Measurements from ENCODE around the gene FAM25A. TPM values are rescaled to one million over a fixed set of nuclear protein-coding genes. Genes with fewer than 3 reads are reported as not detected.

The FAM25A gene
- total RNA-seq, 4 donors from 2014 or later = not detected

DNA sequence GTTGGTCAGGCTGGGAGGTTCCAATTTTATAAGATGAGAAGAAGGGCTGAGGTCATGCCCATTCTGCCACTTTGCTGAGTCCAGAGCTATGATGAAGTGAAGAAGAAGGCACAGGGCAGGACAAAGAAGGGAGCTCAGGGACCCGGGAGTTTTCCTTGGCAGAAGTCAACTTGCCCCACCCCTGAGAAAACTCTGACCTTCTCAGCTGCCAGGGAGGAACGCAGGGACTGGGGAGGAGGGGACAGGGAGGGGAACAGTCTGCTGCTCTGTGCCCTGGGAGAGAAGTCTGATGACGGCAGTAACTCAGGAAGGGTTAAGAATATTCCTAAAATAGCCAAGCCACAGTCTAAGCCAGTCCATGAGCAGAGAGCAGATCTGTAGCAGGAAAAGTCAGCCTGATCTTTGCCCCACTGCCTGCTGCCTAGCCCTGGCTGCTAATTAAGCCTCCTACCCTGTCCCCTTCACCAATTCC lies 40.1 kb upstream of the FAM25A start:
- TF ChIP-seq, protein P1, sequence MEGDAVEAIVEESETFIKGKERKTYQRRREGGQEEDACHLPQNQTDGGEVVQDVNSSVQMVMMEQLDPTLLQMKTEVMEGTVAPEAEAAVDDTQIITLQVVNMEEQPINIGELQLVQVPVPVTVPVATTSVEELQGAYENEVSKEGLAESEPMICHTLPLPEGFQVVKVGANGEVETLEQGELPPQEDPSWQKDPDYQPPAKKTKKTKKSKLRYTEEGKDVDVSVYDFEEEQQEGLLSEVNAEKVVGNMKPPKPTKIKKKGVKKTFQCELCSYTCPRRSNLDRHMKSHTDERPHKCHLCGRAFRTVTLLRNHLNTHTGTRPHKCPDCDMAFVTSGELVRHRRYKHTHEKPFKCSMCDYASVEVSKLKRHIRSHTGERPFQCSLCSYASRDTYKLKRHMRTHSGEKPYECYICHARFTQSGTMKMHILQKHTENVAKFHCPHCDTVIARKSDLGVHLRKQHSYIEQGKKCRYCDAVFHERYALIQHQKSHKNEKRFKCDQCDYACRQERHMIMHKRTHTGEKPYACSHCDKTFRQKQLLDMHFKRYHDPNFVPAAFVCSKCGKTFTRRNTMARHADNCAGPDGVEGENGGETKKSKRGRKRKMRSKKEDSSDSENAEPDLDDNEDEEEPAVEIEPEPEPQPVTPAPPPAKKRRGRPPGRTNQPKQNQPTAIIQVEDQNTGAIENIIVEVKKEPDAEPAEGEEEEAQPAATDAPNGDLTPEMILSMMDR (IDR thresholded peaks at IDR 0.05; ENCODE audit: low read depth) = no peak

DNA sequence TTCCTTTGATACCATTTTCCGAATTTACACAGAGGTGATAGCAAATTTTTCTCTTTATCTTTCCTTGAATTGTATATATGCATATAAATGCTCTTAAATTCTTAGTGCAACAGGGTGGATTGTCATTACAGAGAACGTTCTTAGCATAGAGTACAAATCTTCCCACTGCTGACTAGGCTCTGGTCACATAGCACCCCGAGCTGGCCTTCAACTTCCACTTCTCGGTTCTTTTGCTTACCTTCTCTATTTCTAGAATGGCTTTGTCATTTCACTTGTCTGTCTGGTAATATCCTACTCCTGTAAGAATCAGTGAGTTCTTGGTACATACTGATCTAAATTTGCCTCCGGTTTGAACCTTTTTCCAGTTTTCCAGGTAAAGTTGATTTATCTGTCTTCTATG lies 38.4 kb upstream of the FAM25A start:
- TF ChIP-seq, protein P1 (IDR thresholded peaks at IDR 0.05; ENCODE audit: low read depth) = no peak

DNA sequence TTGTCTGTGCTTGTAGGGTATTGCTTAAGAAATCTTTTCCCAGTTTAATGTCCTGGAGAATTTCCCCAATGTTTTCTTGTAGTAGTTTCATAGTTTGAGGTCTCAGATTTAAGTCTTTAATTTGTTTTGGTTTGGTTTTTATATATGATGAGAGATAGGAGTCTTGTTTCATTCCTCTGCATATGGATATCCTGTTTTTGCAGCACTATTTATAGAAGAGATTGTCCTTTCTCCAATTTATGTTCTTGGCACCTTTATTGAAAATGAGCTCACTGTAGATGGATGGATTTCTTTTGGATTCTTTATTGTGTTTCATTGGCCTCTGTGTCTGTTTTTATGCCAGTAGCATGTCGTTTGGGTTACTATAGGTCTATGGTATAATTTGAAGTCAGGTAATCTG lies 31.6 kb upstream of the FAM25A start:
- TF ChIP-seq, protein P1 (IDR thresholded peaks at IDR 0.05; ENCODE audit: low read depth) = no peak

DNA sequence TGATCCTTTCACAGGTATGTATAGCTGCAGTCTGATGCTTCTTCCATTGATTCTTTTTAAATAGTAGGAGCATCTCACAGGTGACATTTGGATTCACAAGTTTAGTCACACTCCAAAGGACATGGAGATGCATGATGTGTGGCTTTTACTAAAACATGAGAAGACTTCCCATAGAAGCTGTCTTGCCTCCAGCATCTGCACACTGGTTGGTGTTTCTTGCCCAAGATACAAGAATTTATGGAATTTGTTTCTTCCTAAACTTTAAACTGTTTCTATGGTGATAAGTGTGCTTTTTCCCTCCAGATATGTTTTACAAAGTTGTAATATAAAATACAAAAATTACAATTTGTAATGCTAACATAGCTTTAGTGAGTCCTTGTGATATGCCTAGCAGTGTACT lies 27.6 kb upstream of the FAM25A start:
- TF ChIP-seq, protein P1 (IDR thresholded peaks at IDR 0.05; ENCODE audit: low read depth) = no peak

DNA sequence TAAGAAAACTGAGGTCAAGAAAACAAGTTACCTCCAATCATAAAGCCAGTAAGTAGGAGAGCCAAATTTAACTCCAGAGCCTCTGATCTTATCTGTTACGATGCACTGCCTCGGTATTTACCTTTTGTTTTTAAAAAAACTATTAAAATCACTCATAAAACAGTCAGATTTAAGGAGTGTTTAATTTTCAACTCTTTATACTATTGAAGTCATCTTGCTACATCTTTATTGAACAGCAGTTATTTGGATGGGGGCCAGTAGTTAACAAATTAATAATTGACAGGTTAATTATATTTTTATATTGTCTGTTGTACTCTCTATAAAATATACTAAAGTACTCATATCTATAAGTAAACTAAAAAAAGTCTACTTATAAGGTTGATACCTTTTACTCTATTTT lies 27.2 kb upstream of the FAM25A start:
- TF ChIP-seq, protein P1 (IDR thresholded peaks at IDR 0.05; ENCODE audit: low read depth) = no peak

DNA sequence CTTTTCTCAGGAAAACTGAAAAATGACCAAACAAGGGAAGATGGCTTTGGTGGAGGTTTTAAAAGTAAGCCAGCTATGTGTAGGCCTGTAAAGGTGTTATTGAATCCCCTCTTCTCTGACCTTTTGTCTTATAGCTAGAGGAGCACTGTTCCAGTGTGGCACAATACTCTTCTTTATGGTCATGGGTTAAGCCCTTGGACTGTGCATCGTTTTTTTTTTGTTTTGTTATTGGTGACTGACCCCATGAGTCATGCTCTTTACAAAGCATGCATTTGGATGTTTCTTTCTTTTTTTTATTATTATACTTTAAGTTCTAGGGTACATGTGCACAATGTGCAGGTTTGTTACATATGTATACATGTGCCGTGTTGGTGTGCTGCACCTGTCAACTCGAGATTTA lies 19.6 kb upstream of the FAM25A start:
- TF ChIP-seq, protein P1 (IDR thresholded peaks at IDR 0.05; ENCODE audit: low read depth) = no peak

DNA sequence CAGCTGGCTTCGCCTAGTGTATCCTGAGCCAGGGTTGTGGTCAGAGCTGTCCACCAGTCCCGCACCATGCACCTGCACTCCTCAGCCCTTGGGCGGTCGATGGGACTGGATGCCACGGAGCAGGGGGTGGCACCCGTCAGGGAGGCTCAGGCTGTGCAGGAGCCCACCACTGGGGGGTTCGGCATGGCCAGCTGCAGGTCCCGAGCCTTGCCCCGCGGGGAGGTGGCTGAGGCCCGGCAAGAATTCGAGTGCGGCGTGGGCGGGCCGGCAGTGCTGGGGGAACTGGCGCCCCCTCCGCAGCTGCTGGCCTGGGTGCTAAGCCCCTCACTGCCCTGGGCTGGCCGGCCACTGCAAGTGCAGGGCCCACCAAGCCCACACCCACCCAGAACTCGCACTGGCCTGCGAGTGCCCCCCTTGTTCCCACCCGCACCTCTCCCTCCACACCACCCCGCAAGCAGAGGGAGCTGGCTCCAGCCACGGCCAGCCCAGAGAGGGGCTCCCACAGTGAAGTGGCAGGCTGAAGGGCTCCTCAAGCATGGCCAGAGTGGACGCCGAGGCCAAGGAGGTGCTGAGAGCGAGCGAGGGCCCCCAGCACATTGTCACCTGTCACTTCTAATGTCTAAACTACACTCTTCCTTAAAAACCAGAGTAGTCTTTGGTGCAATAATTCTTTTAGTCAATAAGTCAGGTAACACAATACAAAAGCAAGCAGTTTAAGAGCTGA lies 11.0 kb downstream of the FAM25A start:
- TF ChIP-seq, protein P1 (IDR thresholded peaks at IDR 0.05; ENCODE audit: low read depth) = no peak

All from subcutaneous adipose tissue (tissue), 4 donors.